Measurements from ENCODE around the gene CMTM8. TPM values are rescaled to one million over a fixed set of nuclear protein-coding genes. Genes with fewer than 3 reads are reported as not detected.
"Not testable (repeated sequence)": the region's sequence is repeated elsewhere in the genome, so short reads cannot be mapped to it uniquely, and the experiment has no call there.

CMTM8 gene
- total RNA-seq, 1 experiment from 2014 or later, result 3.3 TPM

DNA sequence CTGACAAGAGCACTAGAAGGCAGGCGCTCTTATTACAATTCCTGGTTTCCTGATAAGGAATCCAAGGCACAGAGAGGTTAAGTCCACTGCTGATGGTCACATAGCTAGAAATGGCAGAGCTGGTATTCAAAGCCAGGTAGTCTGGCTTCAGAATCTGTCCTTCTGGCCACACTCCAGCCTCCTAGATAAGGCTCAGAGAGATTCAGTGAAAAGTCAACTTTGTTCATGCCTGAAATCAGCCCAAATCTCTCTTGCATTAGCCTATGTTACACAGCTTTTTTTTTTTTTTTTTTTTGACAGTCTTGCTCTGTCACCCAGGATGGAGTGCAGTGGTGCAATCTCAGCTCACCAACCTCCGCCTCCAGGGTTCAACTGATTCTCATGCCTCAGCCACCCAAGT lies 21.1 kb upstream of the CMTM8 start:
- no peaks in the 10 kb centered on the region for H3K27me3 ChIP-seq
- H3K4me1 ChIP-seq, result no peaks in the 10 kb centered on the region
- no peak for DNase-seq
- no peak overlapping the region for H3K4me3 ChIP-seq
- H3K27ac ChIP-seq, result no peak overlapping the region
- no peaks in the 10 kb centered on the region for H3K9me3 ChIP-seq (replicated peaks)
- no peaks in the 10 kb centered on the region for H3K36me3 ChIP-seq

DNA sequence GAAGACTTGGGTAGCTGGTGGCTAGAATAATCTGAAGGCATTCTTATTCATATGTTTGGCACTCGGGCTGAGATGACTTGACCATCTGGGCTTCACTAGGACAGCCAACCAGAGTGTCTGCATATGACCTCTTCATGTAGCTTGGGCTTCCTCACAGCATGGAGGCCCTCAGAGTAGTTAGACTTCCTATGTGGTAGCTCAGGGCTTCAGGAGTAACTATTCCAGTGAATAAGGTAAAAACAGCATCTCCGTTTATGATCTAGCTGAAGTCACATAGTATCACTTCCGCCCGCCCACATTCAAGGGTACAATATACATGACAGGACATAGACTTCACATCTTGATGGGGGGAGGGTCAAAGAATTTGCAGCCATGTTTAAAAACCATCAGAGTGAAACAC lies 18.9 kb upstream of the CMTM8 start:
- H3K4me1 ChIP-seq, result no peaks in the 10 kb centered on the region
- DNase-seq, result no peak
- H3K4me3 ChIP-seq, result no peak overlapping the region
- no peaks in the 10 kb centered on the region for H3K27me3 ChIP-seq
- H3K27ac ChIP-seq, result no peak overlapping the region
- H3K9me3 ChIP-seq (replicated peaks), result no peaks in the 10 kb centered on the region
- no peaks in the 10 kb centered on the region for H3K36me3 ChIP-seq

DNA sequence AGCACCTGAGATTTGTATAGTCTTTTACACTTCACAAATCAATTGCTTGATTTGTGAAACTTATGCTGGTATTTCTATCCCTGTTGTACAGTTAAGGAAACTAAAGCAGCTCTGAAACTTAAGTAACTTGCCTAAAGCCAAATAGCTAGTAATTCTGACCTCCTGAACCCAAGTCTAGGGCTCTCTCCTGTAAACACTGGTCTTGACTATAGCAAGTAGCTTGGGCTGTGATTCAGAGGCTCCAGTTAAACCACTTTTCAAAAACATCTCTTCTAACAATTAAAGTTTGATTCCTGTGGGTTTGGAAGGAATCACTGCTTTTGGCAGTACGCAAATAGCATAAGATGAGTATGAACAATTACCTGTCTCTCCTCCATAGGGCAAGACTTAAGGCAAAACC lies 18.5 kb upstream of the CMTM8 start:
- Histone ChIP-seq H3K36me3 (no peaks in the 10 kb centered on the region), H3K27me3 (no peaks in the 10 kb centered on the region), H3K4me1 (no peaks in the 10 kb centered on the region), H3K27ac (no peak overlapping the region), H3K4me3 (no peak overlapping the region), H3K9me3 (replicated peaks) (no peaks in the 10 kb centered on the region)
- DNase-seq, result no peak

DNA sequence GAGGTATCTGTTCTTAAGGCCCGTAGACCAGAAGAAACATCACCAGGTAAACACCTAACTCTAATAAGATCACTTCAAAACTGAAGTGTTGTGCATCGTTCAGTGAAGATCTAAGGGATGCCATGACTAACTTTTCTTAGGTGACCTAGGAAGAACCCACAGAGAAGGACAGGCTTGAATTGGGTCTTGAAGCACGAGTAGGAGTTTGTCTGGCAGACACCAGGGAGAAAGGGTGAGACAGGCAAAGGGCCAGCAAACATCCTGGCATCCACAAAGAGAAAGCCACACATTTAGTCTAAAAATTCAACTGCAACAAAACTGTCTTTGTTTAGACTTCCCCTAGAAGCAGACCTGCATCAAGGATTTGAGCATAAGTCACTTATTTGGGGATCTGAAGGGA lies 15.5 kb upstream of the CMTM8 start:
- H3K27me3 ChIP-seq, result no peaks in the 10 kb centered on the region
- no peaks in the 10 kb centered on the region for H3K4me1 ChIP-seq
- H3K9me3 ChIP-seq (replicated peaks), result no peaks in the 10 kb centered on the region
- no peak overlapping the region for H3K4me3 ChIP-seq
- H3K27ac ChIP-seq, result no peak overlapping the region
- no peaks in the 10 kb centered on the region for H3K36me3 ChIP-seq
- no peak for DNase-seq

DNA sequence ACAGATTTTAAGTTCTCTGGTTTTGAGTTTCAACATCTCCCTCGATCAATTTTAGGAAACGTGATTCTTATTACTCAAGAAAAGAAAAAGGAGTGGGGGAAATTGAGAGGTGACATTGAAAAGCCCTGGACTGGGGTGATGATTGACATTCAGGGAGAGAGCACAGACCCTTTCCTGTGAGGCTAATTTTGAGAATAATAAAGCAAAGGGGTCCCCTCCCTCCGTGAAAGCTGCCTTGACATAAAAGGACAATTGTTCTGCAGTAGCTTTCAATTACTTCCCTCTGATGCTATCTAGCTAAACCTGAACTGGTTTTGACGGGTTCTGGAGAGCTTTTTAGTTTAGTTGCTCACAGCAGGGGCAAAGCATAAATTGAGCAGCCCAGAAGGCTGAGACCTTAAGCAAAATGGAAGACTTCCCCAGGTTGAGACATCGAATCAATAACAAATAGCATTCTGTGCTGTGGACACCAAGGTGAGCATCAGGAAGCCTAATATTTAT lies 14.4 kb upstream of the CMTM8 start:
- Histone ChIP-seq H3K27me3 (no peaks in the 10 kb centered on the region), H3K4me1 (no peaks in the 10 kb centered on the region), H3K27ac (no peak overlapping the region), H3K9me3 (replicated peaks) (no peaks in the 10 kb centered on the region), H3K4me3 (no peak overlapping the region), H3K36me3 (no peaks in the 10 kb centered on the region)
- DNase-seq, result no peak

DNA sequence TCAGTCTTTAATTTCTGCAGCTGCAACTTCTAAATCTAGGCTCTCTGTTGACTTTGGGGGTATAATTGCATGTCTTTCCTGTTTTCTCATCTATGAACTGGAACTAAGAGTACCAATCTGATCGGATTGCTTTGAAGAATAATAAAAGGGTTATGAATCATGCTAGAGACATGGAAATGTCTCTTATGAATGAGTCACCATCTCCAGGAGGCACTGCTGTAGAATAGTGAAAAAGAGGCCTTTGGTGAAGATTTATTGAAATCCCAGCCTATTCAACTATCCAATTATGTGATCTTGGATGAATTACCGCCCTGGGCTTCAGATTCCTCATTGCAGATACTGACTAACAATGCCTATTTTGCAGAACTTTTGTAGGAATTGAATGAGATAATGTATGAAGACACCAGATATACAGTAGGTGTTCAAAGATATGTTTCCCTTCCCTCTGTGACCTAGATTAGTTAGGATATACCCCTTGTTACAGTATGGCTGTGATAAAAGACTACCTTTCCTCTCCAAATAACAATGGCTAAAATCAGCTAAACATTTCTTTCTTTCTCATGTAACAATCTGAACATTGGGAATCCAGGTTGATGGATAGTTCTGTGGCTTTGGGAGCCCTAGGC lies 11.5 kb upstream of the CMTM8 start:
- Histone ChIP-seq H3K36me3 (no peaks in the 10 kb centered on the region), H3K4me1 (no peaks in the 10 kb centered on the region), H3K9me3 (replicated peaks) (no peaks in the 10 kb centered on the region), H3K27ac (no peak overlapping the region), H3K4me3 (no peak overlapping the region), H3K27me3 (no peaks in the 10 kb centered on the region)
- DNase-seq, result no peak

DNA sequence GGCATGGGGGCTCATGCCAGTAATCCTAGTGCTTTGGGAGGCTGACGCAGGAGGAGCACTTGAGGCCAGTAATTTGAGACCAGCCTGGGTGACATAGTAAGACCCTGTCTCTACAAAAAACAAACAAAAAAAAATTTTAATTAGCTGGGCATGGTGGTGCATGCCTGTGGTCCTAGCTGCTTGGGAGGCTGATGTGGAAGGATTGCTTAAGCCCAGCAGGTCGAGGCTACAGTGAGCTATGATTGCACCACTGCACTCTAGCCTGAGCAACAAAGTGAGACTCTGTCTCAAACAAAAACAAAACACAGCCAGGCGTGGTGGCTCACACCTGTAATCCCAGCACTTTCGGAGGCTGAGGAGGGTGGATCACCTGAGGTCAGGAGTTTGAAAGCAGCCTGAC lies 9.7 kb upstream of the CMTM8 start:
- H3K36me3 ChIP-seq; H3K27me3 ChIP-seq; H3K4me3 ChIP-seq; H3K9me3 ChIP-seq (replicated peaks); DNase-seq; H3K4me1 ChIP-seq; H3K27ac ChIP-seq: not testable (repeated sequence)

DNA sequence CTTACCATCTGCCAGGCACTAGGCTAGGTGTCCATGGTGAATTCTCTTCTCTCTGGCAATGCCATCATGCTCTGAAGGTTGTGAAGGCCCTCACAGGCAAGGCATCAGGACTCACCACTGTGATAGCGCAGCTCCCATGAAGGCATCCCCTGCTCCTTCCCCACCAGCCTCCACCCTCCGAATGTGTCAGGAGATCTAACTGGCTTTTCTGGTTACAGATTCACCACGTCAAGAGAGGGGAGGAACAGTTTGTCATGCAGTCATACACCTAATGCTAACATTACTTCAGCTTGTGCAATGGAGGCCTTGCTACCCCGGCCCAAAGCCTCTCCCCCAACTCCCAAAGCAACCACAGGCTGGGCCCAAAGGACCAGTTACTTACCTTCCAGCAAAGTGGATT lies 8.9 kb upstream of the CMTM8 start:
- no peak for DNase-seq
- H3K27me3 ChIP-seq, result no peaks in the 10 kb centered on the region
- no peak overlapping the region for H3K4me3 ChIP-seq
- H3K36me3 ChIP-seq, result no peaks in the 10 kb centered on the region
- no peaks in the 10 kb centered on the region for H3K9me3 ChIP-seq (replicated peaks)
- H3K4me1 ChIP-seq, result no peaks in the 10 kb centered on the region
- no peak overlapping the region for H3K27ac ChIP-seq

DNA sequence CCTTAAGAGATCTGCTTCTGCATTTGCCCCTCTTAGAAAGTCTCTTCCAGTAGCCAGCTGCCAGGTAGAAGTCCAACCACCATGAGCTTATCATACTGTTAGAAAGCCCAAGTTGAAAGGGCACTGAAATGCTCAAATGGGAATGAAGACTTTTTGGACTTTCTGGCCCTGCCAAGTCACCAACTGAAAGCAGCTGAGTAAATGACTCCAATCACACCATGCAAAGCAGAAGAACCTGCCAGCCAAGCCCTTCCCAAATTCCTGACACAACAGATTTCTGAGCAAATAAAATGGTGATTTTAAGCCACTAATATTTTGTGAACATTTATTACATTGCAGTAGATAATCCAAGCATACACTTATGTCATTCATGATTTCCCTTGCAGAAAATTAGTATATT lies 2.1 kb upstream of the CMTM8 start:
- no peaks in the 10 kb centered on the region for H3K9me3 ChIP-seq (replicated peaks)
- H3K27ac ChIP-seq, result no peak overlapping the region
- no peak overlapping the region for H3K4me3 ChIP-seq
- no peaks in the 10 kb centered on the region for H3K4me1 ChIP-seq
- DNase-seq, result no peak
- H3K27me3 ChIP-seq, result no peaks in the 10 kb centered on the region
- no peaks in the 10 kb centered on the region for H3K36me3 ChIP-seq

DNA sequence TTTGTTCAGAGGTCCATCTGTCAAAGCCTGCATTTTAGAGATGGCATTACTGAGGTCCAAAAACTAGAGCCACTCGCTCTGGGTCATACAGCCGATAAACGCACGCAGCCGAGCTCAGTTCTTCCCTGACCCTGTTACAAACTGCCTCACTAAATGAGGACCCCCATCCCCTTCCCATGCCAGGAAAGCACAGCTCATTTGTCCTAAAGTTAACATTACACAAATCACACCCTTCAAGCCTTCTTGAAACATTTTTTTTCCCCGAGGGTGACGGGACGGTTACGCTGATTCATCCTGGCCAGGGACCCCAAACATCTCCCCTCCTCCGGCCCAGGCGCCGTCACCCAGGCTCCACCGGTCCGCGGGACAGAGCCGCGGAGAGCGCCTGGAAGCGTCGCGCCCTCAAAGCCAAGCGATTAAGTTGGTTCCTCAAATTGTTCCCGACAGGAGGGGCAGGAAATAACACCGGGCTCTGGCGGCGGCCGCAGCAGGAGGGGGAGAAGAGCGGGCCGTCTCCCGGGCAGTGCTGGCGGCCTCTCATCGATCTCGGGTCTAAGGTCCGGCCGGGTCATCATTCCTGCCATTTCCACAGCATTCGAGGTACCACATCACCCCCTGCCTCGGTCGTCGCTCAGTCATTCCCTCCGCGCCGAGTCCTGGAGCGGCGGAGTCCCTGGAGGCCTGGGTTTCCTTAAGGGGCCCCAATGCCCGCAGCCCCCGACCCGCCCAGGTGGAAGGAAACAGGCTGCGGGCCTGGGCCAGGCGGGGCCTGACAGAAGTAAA lies 619 bp upstream of the CMTM8 start:
- Histone ChIP-seq H3K27ac (no peak overlapping the region), H3K36me3 (no peaks in the 10 kb centered on the region), H3K27me3 (no peaks in the 10 kb centered on the region), H3K9me3 (replicated peaks) (no peaks in the 10 kb centered on the region), H3K4me3 (peak overlapping the region; percentile 81), H3K4me1 (no peaks in the 10 kb centered on the region)
- DNase-seq, result peak in 1 of 2 experiments; percentile 22

DNA sequence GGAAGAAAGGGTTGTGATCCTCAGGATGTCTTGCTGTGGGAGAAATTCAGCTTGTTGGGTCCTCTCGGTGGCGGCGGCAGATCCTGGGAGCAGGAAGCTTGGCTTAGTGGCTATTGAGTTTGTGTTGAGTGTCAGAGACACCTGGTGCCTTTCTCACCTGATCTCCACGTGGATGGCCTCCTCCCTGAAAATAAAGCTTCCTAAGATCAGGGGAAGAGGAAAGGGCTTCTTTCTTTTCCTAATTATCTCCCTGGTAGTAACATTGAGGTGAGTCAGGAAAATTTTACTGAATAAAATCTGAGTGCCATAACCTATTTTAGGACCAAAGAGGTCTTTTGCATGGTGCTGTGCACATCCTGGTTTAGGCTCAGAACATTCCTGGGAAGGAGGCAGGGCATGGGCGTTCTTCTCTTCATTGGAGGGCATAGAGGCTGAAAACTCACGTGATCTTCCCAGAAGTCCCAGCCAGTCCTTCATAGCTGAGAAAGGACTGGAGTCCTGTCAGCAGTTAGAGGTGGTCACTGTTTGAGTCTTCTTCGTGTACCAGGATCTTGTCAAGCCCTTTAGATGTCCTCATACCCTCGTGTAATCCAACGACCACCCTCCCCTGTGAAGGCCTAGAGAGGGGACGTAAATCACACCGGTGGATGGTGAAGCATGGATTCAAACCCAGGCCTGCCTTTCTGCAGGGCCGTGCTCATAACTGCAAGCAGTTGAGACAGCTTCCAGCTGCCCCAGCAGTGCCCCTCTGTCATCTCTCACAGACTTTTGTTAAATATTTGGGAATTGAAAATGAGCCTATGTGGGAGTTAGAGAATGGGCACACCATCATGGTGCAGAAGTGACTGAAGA lies 1.1 kb downstream of the CMTM8 start:
- no peaks in the 10 kb centered on the region for H3K36me3 ChIP-seq
- peak; percentile 27 to 47 for DNase-seq
- no peaks in the 10 kb centered on the region for H3K4me1 ChIP-seq
- H3K4me3 ChIP-seq, result peak overlapping the region; percentile 81
- peak overlapping the region; percentile 30 for H3K27ac ChIP-seq
- no peaks in the 10 kb centered on the region for H3K27me3 ChIP-seq
- H3K9me3 ChIP-seq (replicated peaks), result no peaks in the 10 kb centered on the region

DNA sequence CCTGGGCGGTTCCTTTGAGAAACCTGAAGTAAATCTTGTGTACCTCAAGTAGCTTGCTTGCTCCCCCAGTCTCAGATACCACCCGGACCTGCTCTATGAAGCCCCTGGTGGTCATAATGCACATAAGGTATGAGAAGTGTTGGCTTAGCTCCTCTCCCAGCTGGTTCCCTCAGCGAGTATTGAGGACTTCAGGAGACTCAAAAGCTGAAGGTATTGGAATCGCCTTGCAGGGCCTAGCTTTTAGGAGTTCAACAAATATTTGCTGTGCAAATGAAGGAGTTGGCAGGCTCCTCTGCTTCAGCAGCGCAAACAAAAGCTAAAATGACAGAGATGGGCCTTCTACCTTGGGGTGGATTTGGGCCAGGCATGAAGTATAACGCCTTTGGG lies 1.7 kb downstream of the CMTM8 start:
- Histone ChIP-seq H3K36me3 (no peaks in the 10 kb centered on the region), H3K27me3 (no peaks in the 10 kb centered on the region), H3K4me3 (no peak overlapping the region), H3K27ac (no peak overlapping the region), H3K9me3 (replicated peaks) (no peaks in the 10 kb centered on the region), H3K4me1 (no peaks in the 10 kb centered on the region)
- DNase-seq, result peak in 1 of 2 experiments; percentile 41

DNA sequence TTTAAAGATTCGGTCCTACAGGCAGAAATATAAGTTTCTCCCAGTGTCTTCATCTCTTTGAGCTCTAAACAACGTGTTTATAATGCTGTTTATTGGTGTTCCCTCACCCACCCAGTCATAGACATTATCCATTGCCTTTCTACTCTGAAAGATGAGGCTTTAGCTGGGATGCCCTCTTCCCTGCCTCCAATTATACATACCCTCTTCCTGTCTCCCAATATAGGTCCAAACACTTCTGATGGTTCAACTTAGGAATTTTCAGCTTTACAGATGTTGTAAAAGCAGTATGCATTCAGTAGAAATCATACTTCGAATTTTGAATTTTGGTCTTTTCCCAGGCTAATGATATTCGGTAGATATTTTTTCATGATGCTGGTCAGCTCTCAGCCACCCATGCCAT lies 2.6 kb downstream of the CMTM8 start:
- Histone ChIP-seq H3K9me3 (replicated peaks) (no peaks in the 10 kb centered on the region), H3K36me3 (no peaks in the 10 kb centered on the region), H3K4me1 (no peaks in the 10 kb centered on the region), H3K27me3 (no peaks in the 10 kb centered on the region), H3K4me3 (no peak overlapping the region), H3K27ac (no peak overlapping the region)
- no peak for DNase-seq

DNA sequence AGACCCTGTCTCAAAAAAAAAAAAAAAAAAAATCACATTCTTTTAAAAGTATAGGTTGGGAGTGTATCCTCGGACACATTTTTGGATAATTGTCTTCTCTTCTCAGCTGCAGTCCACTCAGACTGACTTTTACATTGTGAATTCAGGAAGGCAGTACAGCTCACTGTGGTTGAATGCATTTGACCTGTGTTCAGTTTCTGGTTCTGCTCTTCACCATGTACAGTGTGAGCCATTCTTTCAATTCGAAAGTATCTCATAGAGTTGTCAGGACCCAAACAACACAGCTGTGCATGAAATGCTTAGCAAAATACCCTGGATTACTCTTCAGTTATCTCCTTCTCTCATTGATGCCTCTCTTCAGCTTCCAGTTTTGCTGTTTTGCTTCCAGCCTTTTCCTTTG lies 5.0 kb downstream of the CMTM8 start:
- H3K36me3 ChIP-seq, result no peaks in the 10 kb centered on the region
- H3K4me3 ChIP-seq, result no peak overlapping the region
- no peaks in the 10 kb centered on the region for H3K9me3 ChIP-seq (replicated peaks)
- H3K4me1 ChIP-seq, result no peaks in the 10 kb centered on the region
- no peak overlapping the region for H3K27ac ChIP-seq
- H3K27me3 ChIP-seq, result no peaks in the 10 kb centered on the region
- DNase-seq, result no peak

DNA sequence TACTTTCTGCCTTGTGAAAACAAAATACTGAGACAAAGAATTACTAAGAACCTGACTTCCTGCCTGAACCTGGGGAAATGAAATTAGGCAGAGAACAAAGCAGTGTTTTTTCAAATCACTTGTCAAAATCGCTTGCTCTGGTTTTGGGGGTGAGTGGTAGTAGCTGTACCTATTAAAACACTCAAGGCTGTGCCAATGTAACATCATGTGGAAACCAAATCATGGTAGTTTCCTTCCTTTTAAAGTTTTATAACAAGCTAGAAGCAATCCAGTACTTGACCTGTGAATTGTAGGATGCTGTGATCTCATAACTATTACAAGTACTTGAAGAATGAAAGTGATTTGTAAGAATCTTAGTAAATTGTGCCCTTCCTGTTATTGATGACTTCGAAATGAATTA lies 6.7 kb downstream of the CMTM8 start:
- no peak overlapping the region for H3K27ac ChIP-seq
- no peaks in the 10 kb centered on the region for H3K9me3 ChIP-seq (replicated peaks)
- H3K36me3 ChIP-seq, result no peaks in the 10 kb centered on the region
- H3K4me1 ChIP-seq, result no peaks in the 10 kb centered on the region
- H3K27me3 ChIP-seq, result no peaks in the 10 kb centered on the region
- DNase-seq, result no peak
- no peak overlapping the region for H3K4me3 ChIP-seq
